ENCODE data around the gene UGT2A1. TPM values are rescaled to one million over a fixed set of nuclear protein-coding genes. Genes with fewer than 3 reads are reported as not detected.

Gene UGT2A1
- total RNA-seq, 1 experiment from 2014 or later: not detected

GRCh38 chr4:69594382-69594781 lies 58.7 kb downstream of the UGT2A1 start (continued):
- TF ChIP-seq ZBTB33 (IDR thresholded peaks at IDR 0.05; ENCODE audit: extremely low read depth, insufficient replicate concordance, low read length) (no peak), CBX3 (IDR thresholded peaks at IDR 0.05; ENCODE audit: low read depth) (no peak), EZH2phosphoT487 (IDR thresholded peaks at IDR 0.05; ENCODE audit: borderline replicate concordance) (no peak), SP1 (IDR thresholded peaks at IDR 0.05; ENCODE audit: low read depth) (no peak), POLR2A (IDR thresholded peaks at IDR 0.05; ENCODE audit: borderline replicate concordance, extremely low read depth, insufficient read depth, insufficient read length) (no peak), JUND (IDR thresholded peaks at IDR 0.05) (no peak), SIN3A (IDR thresholded peaks at IDR 0.05; ENCODE audit: low read depth) (no peak), CEBPB (IDR thresholded peaks at IDR 0.05; ENCODE audit: low read depth) (no peak), SRF (IDR thresholded peaks at IDR 0.05; ENCODE audit: low read depth) (no peak)

DNA sequence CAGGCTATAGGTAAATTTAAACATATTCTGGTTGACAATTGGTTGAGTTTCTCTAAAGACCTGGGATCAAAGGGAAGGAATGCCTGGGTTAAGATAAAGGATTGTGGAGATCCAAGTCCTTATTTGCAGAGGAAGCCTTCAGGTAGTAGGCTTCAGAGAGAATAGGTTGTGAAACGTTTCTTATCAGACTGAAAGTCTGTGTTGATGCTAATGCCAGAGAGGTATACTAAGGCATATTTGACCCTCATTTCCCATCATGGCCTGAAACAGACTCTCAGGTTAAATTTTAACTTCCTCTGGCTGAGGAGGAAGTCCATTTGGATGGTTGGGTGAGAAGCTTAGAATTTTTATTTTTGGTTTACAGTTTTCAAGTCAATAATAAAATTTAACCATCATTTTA lies 61.7 kb downstream of the UGT2A1 start:
- Histone ChIP-seq H3K9me3 (ENCODE audit: control insufficient read depth in 1 of 2, insufficient read depth in 1 of 2, low read depth in 1 of 2, low read length in 2 of 2) (no peaks in the 10 kb centered on the region), H3K4me2 (ENCODE audit: low read length) (no peak overlapping the region), H3K36me3 (ENCODE audit: control insufficient read depth in 1 of 2, insufficient read depth in 2 of 2, low read length in 2 of 2) (no peaks in the 10 kb centered on the region), H3K4me1 (ENCODE audit: control insufficient read depth in 1 of 2, insufficient read depth in 2 of 2, low read length in 2 of 2) (no peaks in the 10 kb centered on the region), H3K4me3 (replicated peaks in 1 of 2; ENCODE audit: low read depth in 1 of 2, low read length in 2 of 2) (no peak overlapping the region), H3K9ac (ENCODE audit: low read length) (no peak overlapping the region), H3K27me3 (ENCODE audit: insufficient read depth, low read length) (no peaks in the 10 kb centered on the region), H3K27ac (ENCODE audit: low read depth, low read length) (no peak overlapping the region), H2AFZ (ENCODE audit: low read depth, low read length, poor library complexity, severe bottlenecking) (no peak overlapping the region), H4K20me1 (ENCODE audit: insufficient read depth) (no peaks in the 10 kb centered on the region), H3K79me2 (ENCODE audit: insufficient read depth, low read length) (no peaks in the 10 kb centered on the region), H3K9me2 (ENCODE audit: insufficient read depth) (no peaks in the 10 kb centered on the region)
- TF ChIP-seq ZBTB33 (IDR thresholded peaks at IDR 0.05; ENCODE audit: extremely low read depth, insufficient replicate concordance, low read length) (no peak), POLR2A (IDR thresholded peaks at IDR 0.05; ENCODE audit: borderline replicate concordance, extremely low read depth, insufficient read depth, insufficient read length) (no peak), SP1 (IDR thresholded peaks at IDR 0.05; ENCODE audit: low read depth) (no peak), EZH2phosphoT487 (IDR thresholded peaks at IDR 0.05; ENCODE audit: borderline replicate concordance) (no peak), MAX (IDR thresholded peaks at IDR 0.05) (no peak), ELF1 (IDR thresholded peaks at IDR 0.05; ENCODE audit: borderline replicate concordance, low read depth) (no peak), TCF7L2 (IDR thresholded peaks at IDR 0.05; ENCODE audit: borderline replicate concordance, extremely low read depth, insufficient read depth, insufficient read length) (no peak), EZH2 (IDR thresholded peaks at IDR 0.05) (no peak), ZFX (IDR thresholded peaks at IDR 0.05) (no peak), CBX3 (IDR thresholded peaks at IDR 0.05; ENCODE audit: low read depth) (no peak), CEBPB (IDR thresholded peaks at IDR 0.05; ENCODE audit: low read depth) (no peak), EGR1 (IDR thresholded peaks at IDR 0.05; ENCODE audit: low read depth) (no peak)
- TF ChIP-seq, protein P1, sequence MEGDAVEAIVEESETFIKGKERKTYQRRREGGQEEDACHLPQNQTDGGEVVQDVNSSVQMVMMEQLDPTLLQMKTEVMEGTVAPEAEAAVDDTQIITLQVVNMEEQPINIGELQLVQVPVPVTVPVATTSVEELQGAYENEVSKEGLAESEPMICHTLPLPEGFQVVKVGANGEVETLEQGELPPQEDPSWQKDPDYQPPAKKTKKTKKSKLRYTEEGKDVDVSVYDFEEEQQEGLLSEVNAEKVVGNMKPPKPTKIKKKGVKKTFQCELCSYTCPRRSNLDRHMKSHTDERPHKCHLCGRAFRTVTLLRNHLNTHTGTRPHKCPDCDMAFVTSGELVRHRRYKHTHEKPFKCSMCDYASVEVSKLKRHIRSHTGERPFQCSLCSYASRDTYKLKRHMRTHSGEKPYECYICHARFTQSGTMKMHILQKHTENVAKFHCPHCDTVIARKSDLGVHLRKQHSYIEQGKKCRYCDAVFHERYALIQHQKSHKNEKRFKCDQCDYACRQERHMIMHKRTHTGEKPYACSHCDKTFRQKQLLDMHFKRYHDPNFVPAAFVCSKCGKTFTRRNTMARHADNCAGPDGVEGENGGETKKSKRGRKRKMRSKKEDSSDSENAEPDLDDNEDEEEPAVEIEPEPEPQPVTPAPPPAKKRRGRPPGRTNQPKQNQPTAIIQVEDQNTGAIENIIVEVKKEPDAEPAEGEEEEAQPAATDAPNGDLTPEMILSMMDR (IDR thresholded peaks at IDR 0.05 in 2 of 3, conservative IDR thresholded peaks at IDR 0.05 in 1 of 3; ENCODE audit: borderline replicate concordance in 1 of 3, insufficient read depth in 1 of 3, low read depth in 2 of 3, low read length in 2 of 3): no peak
- RAD21 ChIA-PET (ENCODE audit: low non-redundant PET in 1 of 2, low total read pairs in 2 of 2, uncharacterized antibody in 2 of 2, unreplicated experiment in 2 of 2): no interaction called here
- ATAC-seq (no peak), DNase-seq (ENCODE audit: low read depth, low spot score) (no peak)
- BruUV-seq (replicated peaks): no TSS peak
- POLR2A ChIA-PET: no interaction called here
- CTCF ChIA-PET: no interaction called here
- intact Hi-C loops (cut with micrococcal nuclease): no loop called here

Measured in HCT116 (cell line).